GM23338 (cell line): ENCODE results near the gene ENPEP.

ENCODE experiments used
- CREB1 ChIP-seq: fragments of 250-450 bp; sonication (Bioruptor Pico); IDR thresholded peaks from 2 replicates; pipeline ENCODE4 v1.5.0; 2020; ENCODE audit warnings: low read depth, mild to moderate bottlenecking, moderate library complexity
- CTCF ChIP-seq, 2 experiments: fragments of 200-600 bp in 1 of 2; sonication (generic) in 1 of 2; conservative IDR thresholded peaks; 2 replicates each; pipeline versions ENCODE4 v1.5.1 to v1.6.1; 2016 to 2017; ENCODE audit warnings: antibody characterized with exemption in 2 of 2, low read depth in 2 of 2, mild to moderate bottlenecking in 2 of 2, moderate library complexity in 1 of 2
- EZH2 ChIP-seq: fragments of 200-600 bp; sonication (generic); IDR thresholded peaks from one replicate; pipeline ENCODE4 v1.8.0; 2017; ENCODE audit warnings: antibody characterized with exemption, mild to moderate bottlenecking, low read depth; ENCODE audit not compliant: unreplicated experiment
- EZH2phosphoT487 ChIP-seq: fragments of 200-600 bp; sonication (generic); IDR thresholded peaks from one replicate; pipeline ENCODE4 v1.8.1; 2018; ENCODE audit warnings: antibody characterized with exemption; ENCODE audit not compliant: unreplicated experiment
- JUNB ChIP-seq: IDR thresholded peaks from one replicate; pipeline ENCODE4 v1.6.1; 2016; ENCODE audit warnings: antibody characterized with exemption; ENCODE audit not compliant: unreplicated experiment
- POLR2AphosphoS5 ChIP-seq: IDR thresholded peaks from 2 replicates; pipeline ENCODE4 v1.6.1; 2016; ENCODE audit warnings: antibody characterized with exemption, low read depth
- REST ChIP-seq: IDR thresholded peaks from one replicate; pipeline ENCODE4 v1.6.1; 2018; ENCODE audit warnings: antibody characterized with exemption; ENCODE audit not compliant: unreplicated experiment
- ZNF114 ChIP-seq: fragments of 250-450 bp; sonication (Bioruptor Pico); IDR thresholded peaks from 2 replicates; pipeline ENCODE4 v1.5.0; 2020; ENCODE audit warnings: mild to moderate bottlenecking, moderate library complexity

GRCh38 chr4:110613745-110614144 is 137.8 kb downstream of the ENPEP start:
- no peak for TF ChIP-seq REST
- TF ChIP-seq CTCF (conservative IDR thresholded peaks at IDR 0.05; ENCODE audit: low read depth in 2 of 2), result no peak
- no peak for TF ChIP-seq JUNB
- no peak for TF ChIP-seq EZH2phosphoT487
- TF ChIP-seq POLR2AphosphoS5, result no peak
- no peak for TF ChIP-seq EZH2
- no peak for TF ChIP-seq ZNF114 (CRISPR knock-in tag)
- no peak for TF ChIP-seq CREB1 (CRISPR knock-in tag)
